HG03139 (cell line): ENCODE data around the gene NMRAL1.

ENCODE experiments used
- ATAC-seq: cut with Tn5 transposase; IDR thresholded peaks from one replicate; pipeline ENCODE4 v1.9.1; 2021; ENCODE audit not compliant: unreplicated experiment

The NMRAL1 gene

GRCh38 chr16:4505356-4506147 is 31.1 kb upstream of the NMRAL1 start:
- peak; percentile 57 for ATAC-seq

- no peak for ATAC-seq
These were observed 26.6 kb upstream of the NMRAL1 start for GRCh38 chr16:4501071-4501478.

GRCh38 chr16:4500272-4500671 is 25.8 kb upstream of the NMRAL1 start:
- no peak for ATAC-seq

GRCh38 chr16:4499196-4499555 is 24.8 kb upstream of the NMRAL1 start:
- no peak for ATAC-seq

- ATAC-seq = no peak
These were observed 24.2 kb upstream of the NMRAL1 start for GRCh38 chr16:4498546-4499195.

GRCh38 chr16:4496305-4496704 is 21.9 kb upstream of the NMRAL1 start:
- ATAC-seq = no peak

GRCh38 chr16:4495766-4496165 is 21.3 kb upstream of the NMRAL1 start:
- no peak for ATAC-seq

GRCh38 chr16:4494746-4495490 is 20.5 kb upstream of the NMRAL1 start:
- ATAC-seq = no peak

GRCh38 chr16:4491898-4492297 is 17.5 kb upstream of the NMRAL1 start:
- ATAC-seq = no peak

GRCh38 chr16:4489030-4489429 is 14.6 kb upstream of the NMRAL1 start:
- ATAC-seq = no peak

- no peak for ATAC-seq
These were observed 14.1 kb upstream of the NMRAL1 start for GRCh38 chr16:4488499-4488967.

- ATAC-seq = no peak
These were observed 13.6 kb upstream of the NMRAL1 start for GRCh38 chr16:4487955-4488498.

GRCh38 chr16:4486126-4486893 is 11.9 kb upstream of the NMRAL1 start:
- ATAC-seq = no peak

GRCh38 chr16:4481963-4482362 is 7.5 kb upstream of the NMRAL1 start:
- ATAC-seq = no peak

GRCh38 chr16:4481526-4481925 is 7.1 kb upstream of the NMRAL1 start:
- no peak for ATAC-seq

- no peak for ATAC-seq
These were observed 3.5 kb upstream of the NMRAL1 start for GRCh38 chr16:4477966-4478365.

GRCh38 chr16:4475880-4476788 is 1.7 kb upstream of the NMRAL1 start, which contains the start of gene HMOX2:
Gene HMOX2, plus strand, starts transcription at chr16:4476398. Its CDS starts 29,127 bp downstream, at chr16:4505525.
- ATAC-seq = peak; percentile 81

GRCh38 chr16:4472880-4473279 is 1.5 kb downstream of the NMRAL1 start:
- ATAC-seq = no peak

- no peak for ATAC-seq
These were observed 2.6 kb downstream of the NMRAL1 start for GRCh38 chr16:4471869-4472268.

- no peak for ATAC-seq
These were observed 5.5 kb downstream of the NMRAL1 start for GRCh38 chr16:4468972-4469371.
